PC-9 (cell line): ENCODE results near the gene NT5DC4. TPM values are rescaled to one million over a fixed set of nuclear protein-coding genes. Genes with fewer than 3 reads are reported as not detected.
A peak's percentile ranks its signal among the peaks of the same experiment; 100 is the strongest.

Experiments
- BruUV-seq: library from RNA; stranded (reverse); fragments of 400-500 nt; replicated peaks from 2 replicates; lab custom pipeline; 2021; lab: Mats Ljungman, UMichigan
- CTCF ChIA-PET: fragments of 300-600 bp; sonication (Branson Sonifier 250); formaldehyde crosslinking; loops from one replicate; lab custom pipeline; 2022; ENCODE audit warnings: antibody characterized with exemption; lab: Charles Lee
- POLR2A ChIA-PET: fragments of 300-600 bp; sonication (Branson Sonifier 250); formaldehyde crosslinking; loops from one replicate; lab custom pipeline; 2022; ENCODE audit warnings: antibody characterized with exemption; ENCODE audit not compliant: unreplicated experiment; lab: Charles Lee
- DNase-seq, 2 experiments: peaks; one replicate each; pipeline versions ENCODE4 v3.0.0 to v3.0.0-alpha.2; 2015 to 2022; ENCODE audit warnings: mixed read lengths in 1 of 2
- H2AFZ ChIP-seq: fragments of 200-600 bp; sonication (generic); 2 replicates; pipeline ENCODE4 v1.8.1; 2017; ENCODE audit warnings: antibody characterized with exemption
- H3F3A ChIP-seq: fragments of 200-600 bp; sonication (generic); 2 replicates; pipeline ENCODE4 v1.8.1; 2017; ENCODE audit warnings: antibody characterized with exemption, mild to moderate bottlenecking, low read depth; ENCODE audit not compliant: insufficient read depth
- H3K27ac ChIP-seq: fragments of 200-600 bp; sonication (generic); 2 replicates; pipeline ENCODE4 v1.6.1; 2016; ENCODE audit warnings: mixed run types
- H3K27me3 ChIP-seq: fragments of 200-600 bp; sonication (generic); 2 replicates; pipeline ENCODE4 v1.6.1; 2016; ENCODE audit warnings: low read depth, mixed run types; ENCODE audit not compliant: insufficient read depth
- H3K36me3 ChIP-seq: fragments of 200-600 bp; sonication (generic); 2 replicates; pipeline ENCODE4 v1.6.1; 2016; ENCODE audit warnings: low read depth, mixed run types
- H3K4me1 ChIP-seq: fragments of 200-600 bp; sonication (generic); replicated peaks from 2 replicates; pipeline ENCODE4 v1.6.1; 2016; ENCODE audit warnings: mixed run types; ENCODE audit not compliant: insufficient read depth
- H3K4me2 ChIP-seq: fragments of 200-600 bp; sonication (generic); 2 replicates; pipeline ENCODE4 v1.6.1; 2017; ENCODE audit warnings: mixed run types
- H3K4me3 ChIP-seq: fragments of 200-600 bp; sonication (generic); 2 replicates; pipeline ENCODE4 v1.6.1; 2016; ENCODE audit warnings: mixed run types
- H3K79me2 ChIP-seq: fragments of 200-600 bp; sonication (generic); 2 replicates; pipeline ENCODE4 v1.6.1; 2017; ENCODE audit warnings: low read depth, mixed run types
- H3K9me2 ChIP-seq: fragments of 200-600 bp; sonication (generic); 2 replicates; pipeline ENCODE4 v1.8.1; 2017; ENCODE audit warnings: mild to moderate bottlenecking; ENCODE audit not compliant: insufficient read depth
- H3K9me3 ChIP-seq: fragments of 200-600 bp; sonication (generic); 2 replicates; pipeline ENCODE4 v1.8.1; 2016; ENCODE audit warnings: low read depth; ENCODE audit not compliant: insufficient read depth
- H4K20me1 ChIP-seq: fragments of 200-600 bp; sonication (generic); 2 replicates; pipeline ENCODE4 v1.8.1; 2017; ENCODE audit not compliant: insufficient read depth
- EZH2 ChIP-seq: fragments of 200-600 bp; sonication (generic); IDR thresholded peaks from 2 replicates; pipeline ENCODE4 v1.8.0; 2017; ENCODE audit warnings: antibody characterized with exemption, low read depth
- intact Hi-C: fragments of 100-400 bp; cut with micrococcal nuclease; formaldehyde crosslinking; loops from one replicate; pipeline ENCODE4 v1.10.0; 2022; ENCODE audit not compliant: unreplicated experiment
- total RNA-seq: library from RNA; stranded (reverse); gene quantifications from 2 replicates; pipeline ENCODE4 v1.2.3, GENCODE V29; 2021
- TF ChIP-seq, protein P1 (sequence below): fragments of 200-600 bp; sonication (generic); conservative IDR thresholded peaks from 2 replicates; pipeline ENCODE4 v1.6.1; 2017; ENCODE audit warnings: mixed run types, antibody characterized with exemption, mild to moderate bottlenecking, moderate library complexity

The NT5DC4 gene
- total RNA-seq, 1 experiment from 2014 or later, result 6.1 TPM

DNA sequence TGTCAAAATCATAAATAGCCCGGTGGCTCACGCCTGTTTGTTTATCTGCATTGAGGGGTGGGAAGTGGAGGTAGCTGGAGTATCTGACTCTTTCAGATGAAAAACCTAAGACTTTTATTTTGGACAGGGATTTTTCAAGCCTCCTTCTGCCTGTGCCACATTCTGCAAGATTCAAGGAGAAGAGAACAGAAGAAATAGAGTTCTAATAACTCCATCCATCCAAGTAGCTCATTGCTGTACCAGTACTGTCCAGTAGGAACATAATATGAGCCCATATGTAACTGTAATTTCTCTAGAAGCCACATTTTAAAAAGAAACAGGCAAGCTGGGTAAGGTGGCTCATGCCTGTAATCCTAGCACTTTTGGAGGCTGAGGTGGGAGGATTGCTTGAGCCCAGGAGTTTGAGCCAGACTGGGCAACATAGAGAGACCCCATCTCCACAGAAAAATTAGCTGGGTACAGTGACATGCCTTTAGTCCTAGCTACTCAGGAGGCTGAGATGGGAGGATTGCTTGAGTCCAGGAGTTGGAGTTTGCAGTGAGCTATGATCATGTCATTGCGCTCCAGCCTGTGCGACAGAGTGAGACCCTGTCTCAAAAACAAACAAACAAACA, 35.4 kb upstream of the NT5DC4 start:
- Histone ChIP-seq H3K9me2 (no peaks in the 10 kb centered on the region), H3K4me2 (no peak overlapping the region), H3K27me3 (no peaks in the 10 kb centered on the region), H3K36me3 (no peaks in the 10 kb centered on the region), H3K4me1 (peaks cover 51% of the 10 kb centered on the region), H3K79me2 (no peaks in the 10 kb centered on the region), H3K4me3 (no peak overlapping the region), H2AFZ (no peak overlapping the region), H3F3A (peaks cover 39% of the 10 kb centered on the region), H3K9me3 (no peaks in the 10 kb centered on the region), H4K20me1 (no peaks in the 10 kb centered on the region), H3K27ac (no peak overlapping the region)
- POLR2A ChIA-PET, result interaction anchor here (1.2 kb wide), 1 partner anchor 26 kb away, joined by 8 read pairs; no protein-coding TSS in a partner anchor
- DNase-seq, result no peak
- intact Hi-C loops, result no loop called here
- CTCF ChIA-PET, result interaction anchor here (0.6 kb wide), 3 partner anchors 18 to 41 kb away, joined by 3 to 4 read pairs (median 3); no protein-coding TSS in a partner anchor
- BruUV-seq, result no TSS peak
- no peak for TF ChIP-seq EZH2
- TF ChIP-seq, protein P1, sequence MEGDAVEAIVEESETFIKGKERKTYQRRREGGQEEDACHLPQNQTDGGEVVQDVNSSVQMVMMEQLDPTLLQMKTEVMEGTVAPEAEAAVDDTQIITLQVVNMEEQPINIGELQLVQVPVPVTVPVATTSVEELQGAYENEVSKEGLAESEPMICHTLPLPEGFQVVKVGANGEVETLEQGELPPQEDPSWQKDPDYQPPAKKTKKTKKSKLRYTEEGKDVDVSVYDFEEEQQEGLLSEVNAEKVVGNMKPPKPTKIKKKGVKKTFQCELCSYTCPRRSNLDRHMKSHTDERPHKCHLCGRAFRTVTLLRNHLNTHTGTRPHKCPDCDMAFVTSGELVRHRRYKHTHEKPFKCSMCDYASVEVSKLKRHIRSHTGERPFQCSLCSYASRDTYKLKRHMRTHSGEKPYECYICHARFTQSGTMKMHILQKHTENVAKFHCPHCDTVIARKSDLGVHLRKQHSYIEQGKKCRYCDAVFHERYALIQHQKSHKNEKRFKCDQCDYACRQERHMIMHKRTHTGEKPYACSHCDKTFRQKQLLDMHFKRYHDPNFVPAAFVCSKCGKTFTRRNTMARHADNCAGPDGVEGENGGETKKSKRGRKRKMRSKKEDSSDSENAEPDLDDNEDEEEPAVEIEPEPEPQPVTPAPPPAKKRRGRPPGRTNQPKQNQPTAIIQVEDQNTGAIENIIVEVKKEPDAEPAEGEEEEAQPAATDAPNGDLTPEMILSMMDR, result peak; percentile 48

DNA sequence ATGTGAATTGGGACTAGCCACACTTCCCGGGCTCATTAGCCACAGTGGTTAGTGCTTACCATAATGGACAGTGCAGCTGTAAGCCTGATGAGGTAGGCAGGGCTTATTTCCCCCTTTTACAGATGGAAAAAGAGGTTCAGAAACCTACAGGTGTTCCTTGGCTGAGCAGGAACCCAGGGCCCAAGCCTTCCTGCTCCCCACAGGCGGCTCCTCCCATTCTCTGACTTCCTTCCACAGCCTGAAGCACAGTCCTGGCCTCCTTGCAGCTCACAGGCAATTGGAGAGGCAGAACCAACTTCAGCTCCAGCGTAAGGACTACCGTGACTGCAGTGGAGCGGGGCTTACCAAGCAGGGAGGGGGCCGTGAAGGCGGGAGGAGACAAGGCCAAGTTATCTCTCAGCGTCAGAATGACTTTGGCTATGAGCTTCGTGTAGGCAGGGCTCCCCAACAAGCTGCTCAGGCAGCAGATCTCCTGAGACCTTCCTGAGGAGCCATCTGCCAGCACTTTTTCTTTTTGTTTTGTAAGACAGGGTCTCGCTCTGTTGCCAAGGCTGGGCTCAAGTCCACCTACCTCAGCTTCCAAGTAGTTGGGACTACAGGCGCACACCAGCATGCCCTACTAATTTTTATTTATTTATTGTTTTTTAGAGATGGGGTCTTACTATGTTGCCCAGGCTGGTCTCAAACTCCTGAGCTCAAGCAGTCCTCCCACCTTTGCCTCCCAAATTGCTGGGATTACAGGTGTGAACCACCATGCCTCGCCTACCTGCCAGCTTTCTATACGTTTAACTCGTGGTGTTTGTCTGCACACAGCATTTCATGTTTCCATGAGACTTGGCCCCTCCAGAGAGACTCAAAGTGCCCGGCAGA, 34.2 kb upstream of the NT5DC4 start:
- BruUV-seq, result no TSS peak
- Histone ChIP-seq H3K27ac (no peak overlapping the region), H2AFZ (no peak overlapping the region), H3K4me2 (no peak overlapping the region), H4K20me1 (no peaks in the 10 kb centered on the region), H3K27me3 (no peaks in the 10 kb centered on the region), H3K36me3 (no peaks in the 10 kb centered on the region), H3K79me2 (no peaks in the 10 kb centered on the region), H3F3A (peaks cover 48% of the 10 kb centered on the region), H3K9me3 (no peaks in the 10 kb centered on the region), H3K4me1 (peaks cover 61% of the 10 kb centered on the region), H3K9me2 (no peaks in the 10 kb centered on the region), H3K4me3 (no peak overlapping the region)
- CTCF ChIA-PET, result no interaction called here
- DNase-seq, result no peak
- intact Hi-C loops, result no loop called here
- POLR2A ChIA-PET, result no interaction called here
- TF ChIP-seq, protein P1, result no peak
- no peak for TF ChIP-seq EZH2

DNA sequence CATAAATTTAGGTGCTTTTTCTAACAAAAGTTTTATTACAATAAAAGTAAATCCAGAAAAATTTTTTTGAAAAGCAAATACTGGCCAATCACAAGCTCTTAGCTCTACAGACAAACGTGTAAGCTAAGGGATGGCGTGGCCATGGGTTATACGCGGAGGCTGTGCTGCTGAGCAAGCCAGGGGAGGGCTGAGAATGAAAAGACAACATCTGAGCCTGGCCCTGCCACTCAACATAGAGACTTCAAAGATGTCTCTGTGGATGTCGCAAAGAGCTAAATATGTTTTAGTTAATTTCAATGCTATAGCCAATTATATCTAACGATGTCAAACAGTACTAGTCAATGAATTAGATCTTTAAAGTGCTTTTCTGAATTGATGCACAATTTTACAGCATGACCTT, 33.3 kb upstream of the NT5DC4 start:
- no peak overlapping the region for H3K4me3 ChIP-seq
- peak overlapping the region; percentile 46 for H3K27ac ChIP-seq
- DNase-seq, result no peak
- BruUV-seq, result no TSS peak
- no peaks in the 10 kb centered on the region for H3K79me2 ChIP-seq
- H3K4me1 ChIP-seq, result peaks cover 68% of the 10 kb centered on the region
- H2AFZ ChIP-seq, result no peak overlapping the region
- peaks cover 52% of the 10 kb centered on the region for H3F3A ChIP-seq
- intact Hi-C loops, result no loop called here
- ChIA-PET POLR2A (no interaction called here), CTCF (no interaction called here)
- no peaks in the 10 kb centered on the region for H3K27me3 ChIP-seq
- no peaks in the 10 kb centered on the region for H4K20me1 ChIP-seq
- no peaks in the 10 kb centered on the region for H3K9me2 ChIP-seq
- no peaks in the 10 kb centered on the region for H3K36me3 ChIP-seq
- H3K4me2 ChIP-seq, result no peak overlapping the region
- no peaks in the 10 kb centered on the region for H3K9me3 ChIP-seq
- TF ChIP-seq, protein P1, result no peak
- no peak for TF ChIP-seq EZH2
